GM19324 (cell line): ENCODE measurements around the gene KPRP.

Experiments
- ATAC-seq: cut with Tn5 transposase; IDR thresholded peaks from one replicate; pipeline ENCODE4 v1.9.1; 2021; ENCODE audit warnings: mild to moderate bottlenecking, moderate library complexity; ENCODE audit not compliant: unreplicated experiment, low FRiP score

The KPRP gene, protein sequence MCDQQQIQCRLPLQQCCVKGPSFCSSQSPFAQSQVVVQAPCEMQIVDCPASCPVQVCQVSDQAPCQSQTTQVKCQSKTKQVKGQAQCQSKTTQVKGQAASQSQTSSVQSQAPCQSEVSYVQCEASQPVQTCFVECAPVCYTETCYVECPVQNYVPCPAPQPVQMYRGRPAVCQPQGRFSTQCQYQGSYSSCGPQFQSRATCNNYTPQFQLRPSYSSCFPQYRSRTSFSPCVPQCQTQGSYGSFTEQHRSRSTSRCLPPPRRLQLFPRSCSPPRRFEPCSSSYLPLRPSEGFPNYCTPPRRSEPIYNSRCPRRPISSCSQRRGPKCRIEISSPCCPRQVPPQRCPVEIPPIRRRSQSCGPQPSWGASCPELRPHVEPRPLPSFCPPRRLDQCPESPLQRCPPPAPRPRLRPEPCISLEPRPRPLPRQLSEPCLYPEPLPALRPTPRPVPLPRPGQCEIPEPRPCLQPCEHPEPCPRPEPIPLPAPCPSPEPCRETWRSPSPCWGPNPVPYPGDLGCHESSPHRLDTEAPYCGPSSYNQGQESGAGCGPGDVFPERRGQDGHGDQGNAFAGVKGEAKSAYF

DNA sequence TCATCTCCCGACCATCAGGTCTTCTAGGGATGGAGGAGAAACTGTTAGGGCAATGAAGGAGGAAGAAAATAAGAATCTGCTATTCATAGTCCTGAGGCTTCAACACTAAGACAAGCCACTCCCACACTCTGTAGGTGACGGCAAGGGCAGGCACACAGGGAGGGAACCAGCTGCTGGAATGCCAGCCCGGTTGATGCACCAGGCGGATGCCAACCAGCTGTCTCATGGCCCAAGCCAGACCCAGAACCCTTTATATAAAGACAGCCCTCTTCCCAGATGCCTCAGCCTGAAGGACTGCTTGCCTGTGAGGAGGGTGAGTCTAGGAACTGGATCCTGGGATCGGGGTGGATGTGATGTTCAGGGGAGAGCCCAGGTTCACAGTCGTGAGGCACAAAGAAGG lies at the start of gene KPRP:
TSS of gene KPRP (plus strand) at position 279 of the 400 bp plus-strand sequence. CDS start 1,564 bp downstream, outside the sequence.
- ATAC-seq, result no peak

DNA sequence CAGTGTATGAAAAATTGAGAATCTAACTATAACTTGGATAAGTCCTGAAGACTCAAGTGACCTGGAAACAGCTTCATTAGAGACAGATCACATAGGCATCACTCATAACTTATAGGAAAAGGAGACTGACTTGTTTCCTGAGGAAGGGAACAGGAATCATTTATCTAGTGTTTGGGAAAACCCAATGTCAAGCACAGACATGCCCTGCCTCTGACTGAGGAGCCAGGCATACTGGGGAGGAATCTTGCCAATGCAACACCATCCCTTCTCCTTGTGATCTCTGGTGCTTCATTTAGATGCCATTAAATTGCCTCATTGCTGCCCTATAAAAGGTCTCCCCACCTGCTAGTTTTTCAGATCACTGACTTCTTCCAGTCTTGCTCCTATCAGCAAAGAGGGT lies 39.6 kb upstream of the KPRP start:
- no peak for ATAC-seq

- no peak for ATAC-seq
Measured at GRCh38 chr1:152725261-152725660, 32.6 kb upstream of the KPRP start.

GRCh38 chr1:152728986-152729385 lies 28.8 kb upstream of the KPRP start:
- no peak for ATAC-seq

DNA sequence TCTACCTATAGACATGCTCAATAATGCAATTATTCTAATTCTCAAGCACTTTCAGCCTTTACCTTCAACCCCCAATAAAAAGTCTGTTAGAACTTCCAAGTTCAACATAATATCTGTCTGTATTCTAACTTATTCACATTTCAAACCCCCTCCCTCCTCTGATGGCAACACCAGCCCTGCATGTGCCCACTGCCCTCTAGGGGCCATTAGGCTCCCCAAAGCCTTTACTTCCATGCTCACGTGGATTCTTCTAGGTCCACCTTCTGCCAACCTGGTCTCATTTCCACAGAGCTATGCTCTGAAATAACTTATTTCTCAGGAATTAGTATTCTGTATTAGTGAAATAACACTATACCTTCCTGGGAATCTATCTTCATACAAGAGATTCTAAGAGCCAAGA lies 22.2 kb upstream of the KPRP start:
- ATAC-seq, result no peak

- ATAC-seq, result no peak
Measured at GRCh38 chr1:152737997-152738396, 19.8 kb upstream of the KPRP start.

DNA sequence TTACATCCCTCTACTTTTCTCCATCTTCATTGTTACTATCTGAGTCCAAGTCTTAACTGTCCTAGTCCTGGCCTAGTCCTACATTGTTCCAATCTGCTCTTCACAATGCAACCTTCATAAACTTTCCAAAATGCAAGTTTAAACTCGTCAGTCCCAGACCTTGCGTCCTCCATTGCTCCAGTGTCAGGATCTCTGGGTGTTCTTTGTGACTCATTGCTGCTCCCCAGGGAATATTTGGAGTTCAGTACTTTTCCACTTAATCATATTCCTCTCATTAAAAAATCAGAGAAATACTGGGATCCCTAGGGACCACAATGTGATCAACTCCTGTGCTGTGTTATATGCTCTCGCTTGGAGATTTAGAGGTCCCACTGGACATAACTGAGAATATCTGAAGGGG lies 18.0 kb upstream of the KPRP start:
- no peak for ATAC-seq

- no peak for ATAC-seq
Measured at GRCh38 chr1:152741656-152742055, 16.2 kb upstream of the KPRP start.

DNA sequence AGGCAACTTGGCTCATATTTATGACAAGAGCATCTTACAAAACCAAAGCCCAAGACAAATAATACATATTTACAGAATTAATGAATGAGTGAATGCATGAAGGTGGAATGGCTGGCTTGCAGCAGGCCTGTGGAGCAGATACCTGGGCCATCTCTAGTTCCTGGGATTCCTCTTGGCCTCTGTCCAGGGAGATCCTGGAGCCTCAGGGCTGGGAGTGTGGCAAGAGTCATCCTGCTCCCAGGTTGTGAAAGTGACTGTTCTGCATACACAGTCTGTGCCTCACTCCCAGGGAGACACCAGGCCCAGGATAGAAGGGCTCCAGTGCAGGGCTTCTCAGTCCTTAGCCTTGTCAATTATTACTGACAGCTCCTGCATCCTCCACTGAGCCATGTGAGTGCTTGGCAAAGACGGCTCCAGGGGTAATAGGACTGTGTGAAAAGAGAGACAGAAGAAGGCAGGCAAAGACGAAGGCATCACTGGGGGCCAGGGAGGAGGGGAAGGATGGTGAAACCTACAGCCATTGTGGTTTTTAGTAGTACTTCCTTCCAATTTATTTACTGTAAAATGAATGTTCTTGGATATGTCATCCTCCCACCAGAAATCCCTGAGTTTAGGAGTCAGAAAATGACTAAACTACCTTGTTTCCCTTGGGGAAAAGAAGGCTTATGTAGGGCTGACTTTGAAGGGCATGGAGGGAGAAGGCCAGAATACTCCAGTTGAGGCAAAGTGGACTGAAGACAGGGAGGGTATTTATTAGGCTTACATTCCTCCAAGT lies 14.3 kb upstream of the KPRP start:
- ATAC-seq, result no peak

DNA sequence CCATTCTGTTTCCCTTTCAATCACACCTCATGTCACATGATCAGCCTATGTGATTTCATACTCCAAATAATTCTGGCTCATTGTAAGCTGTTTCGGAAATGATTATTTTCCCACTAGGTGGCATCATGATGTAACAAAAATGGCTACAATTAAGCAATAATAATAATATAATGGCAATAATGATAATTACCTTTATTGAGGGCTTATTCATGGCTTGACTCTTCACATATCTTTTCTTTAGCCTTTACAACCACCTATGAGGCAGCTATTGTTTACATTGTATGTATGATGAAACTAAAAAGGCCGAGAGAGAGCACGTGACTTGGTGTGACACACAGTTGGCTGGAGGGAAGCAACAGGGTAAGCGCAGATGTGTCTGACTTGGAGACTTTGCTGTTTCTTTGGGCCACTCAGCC lies 12.5 kb upstream of the KPRP start:
- ATAC-seq, result no peak

GRCh38 chr1:152745765-152746444 lies 11.9 kb upstream of the KPRP start:
- no peak for ATAC-seq

- no peak for ATAC-seq
Measured at GRCh38 chr1:152747831-152748230, 10.0 kb upstream of the KPRP start.

DNA sequence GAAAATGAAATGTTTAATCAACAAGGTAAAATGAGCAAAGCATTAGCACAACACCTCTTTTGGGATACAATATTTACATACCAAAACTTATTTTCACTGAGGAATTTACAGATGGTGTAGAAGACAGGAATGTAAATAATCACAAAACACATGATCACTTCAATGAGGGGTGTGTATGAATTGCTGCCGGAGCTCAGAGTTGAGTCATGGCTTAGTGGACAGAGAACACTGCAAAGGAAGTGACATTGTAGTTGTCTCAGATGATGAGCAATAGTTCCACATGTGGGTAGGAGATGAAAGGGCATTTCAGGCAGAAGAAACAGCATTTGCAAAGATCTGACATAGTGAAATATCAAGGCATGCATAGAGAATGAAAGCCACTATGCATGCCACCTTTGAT lies 5.6 kb upstream of the KPRP start:
- no peak for ATAC-seq

GRCh38 chr1:152753586-152753985 lies 4.2 kb upstream of the KPRP start:
- no peak for ATAC-seq

GRCh38 chr1:152756872-152757271 lies 953 bp upstream of the KPRP start:
- no peak for ATAC-seq

DNA sequence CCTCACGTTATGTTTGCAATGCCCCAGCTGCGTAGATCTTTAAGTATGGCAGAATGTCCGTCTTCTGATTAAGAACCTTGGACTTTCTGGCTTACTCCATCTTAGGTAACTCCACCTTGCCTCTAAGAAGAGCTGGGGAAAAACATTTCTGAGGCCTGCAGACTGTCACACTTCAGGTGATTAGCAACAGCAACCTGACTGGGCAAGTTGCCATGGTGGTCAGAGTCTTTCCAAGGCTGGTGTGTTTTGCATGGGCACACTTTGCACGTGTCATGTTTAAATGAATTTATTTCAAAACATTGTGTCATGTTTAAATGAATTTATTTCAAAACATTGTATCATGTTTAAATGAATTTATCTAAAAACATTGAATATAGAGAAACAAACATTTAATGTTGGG lies 811 bp downstream of the KPRP start:
- no peak for ATAC-seq

- no peak for ATAC-seq
Measured at GRCh38 chr1:152759453-152760173, 1.8 kb downstream of the KPRP start.

GRCh38 chr1:152760551-152761190 lies 2.8 kb downstream of the KPRP start:
- ATAC-seq, result no peak

GRCh38 chr1:152761609-152762213 lies 3.9 kb downstream of the KPRP start:
- no peak for ATAC-seq
